Measurements from ENCODE around the gene POLR3H.
A peak's percentile ranks its signal among the peaks of the same experiment; 100 is the strongest.
"Not testable (repeated sequence)": the region's sequence is repeated elsewhere in the genome, so short reads cannot be mapped to it uniquely, and the experiment has no call there.

The POLR3H gene

GRCh38 chr22:41563051-41563711, 18.9 kb upstream of the POLR3H start:
- DNase-seq: no peak

- no peak for DNase-seq
Observed at GRCh38 chr22:41562461-41562860, 18.2 kb upstream of the POLR3H start.

- no peak for DNase-seq
Observed at GRCh38 chr22:41561788-41562187, 17.5 kb upstream of the POLR3H start.

GRCh38 chr22:41561335-41561734, 17.1 kb upstream of the POLR3H start:
- DNase-seq: no peak

GRCh38 chr22:41560095-41560471, 15.8 kb upstream of the POLR3H start:
- no peak for DNase-seq

GRCh38 chr22:41558241-41558630, 14.0 kb upstream of the POLR3H start:
- not testable (repeated sequence) for DNase-seq

GRCh38 chr22:41557401-41558240, 13.4 kb upstream of the POLR3H start:
- DNase-seq: peak; percentile 35

- DNase-seq: no peak
Observed at GRCh38 chr22:41556561-41556960, 12.3 kb upstream of the POLR3H start.

- DNase-seq: no peak
Observed at GRCh38 chr22:41555325-41555982, 11.2 kb upstream of the POLR3H start.

- DNase-seq: no peak
Observed at GRCh38 chr22:41551877-41552582, 7.8 kb upstream of the POLR3H start.

GRCh38 chr22:41550952-41551491, 6.8 kb upstream of the POLR3H start:
- DNase-seq: no peak

GRCh38 chr22:41548830-41549211, 4.6 kb upstream of the POLR3H start:
- DNase-seq: no peak

- peak; percentile 29 for DNase-seq
Observed at GRCh38 chr22:41544671-41545476, 604 bp upstream of the POLR3H start.

GRCh38 chr22:41542224-41542623, 2.0 kb downstream of the POLR3H start:
- DNase-seq: no peak

- no peak for DNase-seq
Observed at GRCh38 chr22:41541484-41541883, 2.8 kb downstream of the POLR3H start.

GRCh38 chr22:41540365-41540764, 3.9 kb downstream of the POLR3H start:
- no peak for DNase-seq

- no peak for DNase-seq
Observed at GRCh38 chr22:41540006-41540315, 4.3 kb downstream of the POLR3H start.

GRCh38 chr22:41539146-41540005, 4.9 kb downstream of the POLR3H start:
- no peak for DNase-seq

GRCh38 chr22:41538583-41538982, 5.7 kb downstream of the POLR3H start:
- no peak for DNase-seq

- DNase-seq: no peak
Observed at GRCh38 chr22:41537203-41537602, 7.1 kb downstream of the POLR3H start.

GRCh38 chr22:41535244-41535643, 9.0 kb downstream of the POLR3H start:
- DNase-seq: no peak

Measured in stimulated activated CD4-positive, alpha-beta T cell treated with anti-CD3 and anti-CD28 coated beads, Interleukin-15, amount 100 ng/mL, for 24 hours (primary cell).